OCI-LY7 (cell line): ENCODE results near the gene MYADM. TPM values are rescaled to one million over a fixed set of nuclear protein-coding genes. Genes with fewer than 3 reads are reported as not detected.

Source experiments
- BruUV-seq: library from RNA; stranded (reverse); fragments of 400-500 nt; replicated peaks from 2 replicates; lab custom pipeline; 2021; lab: Mats Ljungman, UMichigan
- CTCF ChIA-PET: fragments of 300-600 bp; sonication (Branson Sonifier 250); formaldehyde crosslinking; loops from one replicate; lab custom pipeline; 2022; ENCODE audit warnings: antibody characterized with exemption; ENCODE audit not compliant: unreplicated experiment; lab: Charles Lee
- POLR2A ChIA-PET: fragments of 300-600 bp; sonication (Branson Sonifier 250); formaldehyde crosslinking; loops from one replicate; lab custom pipeline; 2022; ENCODE audit warnings: antibody characterized with exemption; lab: Charles Lee
- DNase-seq: peaks from one replicate; pipeline ENCODE4 v3.0.0-alpha.2; 2015; ENCODE audit warnings: low spot score
- H2AFZ ChIP-seq: fragments of 200-600 bp; sonication (generic), shearing (Covaris generic); 2 replicates; pipeline ENCODE4 v1.6.1; 2014; ENCODE audit warnings: mild to moderate bottlenecking, antibody characterized with exemption, low read length, moderate library complexity
- H3K27ac ChIP-seq: fragments of 200-600 bp; sonication (generic); 2 replicates; pipeline ENCODE4 v1.5.1; 2014; ENCODE audit warnings: mixed run types, low read depth, mild to moderate bottlenecking, moderate library complexity, low read length, inconsistent platforms; ENCODE audit not compliant: poor library complexity, severe bottlenecking
- H3K36me3 ChIP-seq: fragments of 200-600 bp; sonication (generic); 2 replicates; pipeline ENCODE4 v1.6.1; 2014; ENCODE audit warnings: mild to moderate bottlenecking, antibody characterized with exemption, low read length, moderate library complexity, mixed read lengths; ENCODE audit not compliant: insufficient read depth
- H3K4me1 ChIP-seq: fragments of 200-600 bp; sonication (generic); 2 replicates; pipeline ENCODE4 v1.5.1; 2014; ENCODE audit warnings: mild to moderate bottlenecking, low read length; ENCODE audit not compliant: insufficient read depth, poor library complexity, severe bottlenecking
- H3K4me2 ChIP-seq: fragments of 200-600 bp; sonication (generic); 2 replicates; pipeline ENCODE4 v1.6.1; 2014; ENCODE audit warnings: mild to moderate bottlenecking, low read length
- H3K4me3 ChIP-seq: fragments of 200-600 bp; sonication (generic); 2 replicates; pipeline ENCODE4 v1.5.1; 2014; ENCODE audit warnings: mild to moderate bottlenecking, low read depth, low read length; ENCODE audit not compliant: poor library complexity, severe bottlenecking
- H3K79me2 ChIP-seq: fragments of 200-600 bp; sonication (generic); 2 replicates; pipeline ENCODE4 v1.6.1; 2016; ENCODE audit warnings: low read depth, mild to moderate bottlenecking, low read length, moderate library complexity, mixed read lengths; ENCODE audit not compliant: insufficient read depth
- H3K9me2 ChIP-seq: fragments of 200-600 bp; sonication (generic); 2 replicates; pipeline ENCODE4 v1.6.1; 2016; ENCODE audit warnings: mild to moderate bottlenecking, low read length, mixed read lengths; ENCODE audit not compliant: insufficient read depth
- H3K9me3 ChIP-seq: fragments of 200-600 bp; sonication (generic); 2 replicates; pipeline ENCODE4 v1.6.1; 2014; ENCODE audit warnings: mild to moderate bottlenecking, mixed run types, low read length, mixed read lengths
- H4K20me1 ChIP-seq: fragments of 200-600 bp; sonication (generic); 2 replicates; pipeline ENCODE4 v1.6.1; 2014; ENCODE audit warnings: mild to moderate bottlenecking, antibody characterized with exemption, low read length, moderate library complexity, mixed read lengths; ENCODE audit not compliant: insufficient read depth
- EZH2phosphoT487 ChIP-seq: fragments of 200-600 bp; sonication (generic); IDR thresholded peaks from 2 replicates; pipeline ENCODE4 v1.6.1; 2018; ENCODE audit warnings: low read depth, borderline replicate concordance, mild to moderate bottlenecking, mixed run types, antibody characterized with exemption, low read length, moderate library complexity, mixed read lengths
- intact Hi-C: fragments of 100-400 bp; cut with micrococcal nuclease; formaldehyde crosslinking; loops from one replicate; pipeline ENCODE4 v1.10.0; 2022; ENCODE audit not compliant: unreplicated experiment
- total RNA-seq, 2 experiments: library from RNA; depleted of rRNA in 1 of 2; stranded (reverse); fragments of >200 nt in 1 of 2; shearing (Covaris generic) in 1 of 2; gene quantifications; 2 replicates each; pipeline ENCODE4 v1.2.3, GENCODE V29; 2014 to 2022
- TF ChIP-seq, protein P1 (sequence below): fragments of 200-600 bp; sonication (generic); conservative IDR thresholded peaks from 2 replicates; pipeline ENCODE4 v1.5.1; 2014; ENCODE audit warnings: mild to moderate bottlenecking, antibody characterized with exemption, low read length, moderate library complexity, mixed read lengths

The MYADM gene
- total RNA-seq, 2 experiments from 2014 or later: 0.82 to 0.98 TPM

DNA sequence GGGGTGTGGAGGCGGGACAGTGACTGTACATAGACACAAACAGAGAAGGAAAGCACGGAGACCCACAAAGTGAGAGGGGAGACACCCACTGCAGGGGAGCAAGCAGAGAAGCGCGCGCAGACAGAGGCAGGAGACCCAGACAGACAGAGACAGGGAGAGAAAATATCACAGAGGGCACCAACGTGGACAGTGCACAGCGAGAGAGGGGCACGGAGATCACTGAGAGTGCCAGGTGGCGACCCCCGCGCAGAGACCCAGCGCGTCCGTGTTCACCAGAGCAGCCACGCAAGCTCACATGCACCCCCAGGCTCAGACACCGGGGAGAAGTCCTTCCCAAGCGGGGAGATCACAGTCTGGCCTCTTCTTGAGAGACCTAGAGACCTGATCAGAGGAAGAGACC lies 40.0 kb downstream of the MYADM start:
- BruUV-seq: no TSS peak
- intact Hi-C loops: loop anchor here (5.0 kb wide), 1 partner anchor 115 kb away; no protein-coding TSS in a partner anchor
- DNase-seq: no peak
- Histone ChIP-seq H3K4me1 (no peaks in the 10 kb centered on the region), H3K79me2 (no peaks in the 10 kb centered on the region), H3K4me2 (no peak overlapping the region), H2AFZ (no peak overlapping the region), H3K36me3 (no peaks in the 10 kb centered on the region), H3K9me2 (no peaks in the 10 kb centered on the region), H3K4me3 (no peak overlapping the region), H3K9me3 (no peaks in the 10 kb centered on the region), H4K20me1 (no peaks in the 10 kb centered on the region), H3K27ac (no peak overlapping the region)
- TF ChIP-seq EZH2phosphoT487: no peak
- TF ChIP-seq, protein P1, sequence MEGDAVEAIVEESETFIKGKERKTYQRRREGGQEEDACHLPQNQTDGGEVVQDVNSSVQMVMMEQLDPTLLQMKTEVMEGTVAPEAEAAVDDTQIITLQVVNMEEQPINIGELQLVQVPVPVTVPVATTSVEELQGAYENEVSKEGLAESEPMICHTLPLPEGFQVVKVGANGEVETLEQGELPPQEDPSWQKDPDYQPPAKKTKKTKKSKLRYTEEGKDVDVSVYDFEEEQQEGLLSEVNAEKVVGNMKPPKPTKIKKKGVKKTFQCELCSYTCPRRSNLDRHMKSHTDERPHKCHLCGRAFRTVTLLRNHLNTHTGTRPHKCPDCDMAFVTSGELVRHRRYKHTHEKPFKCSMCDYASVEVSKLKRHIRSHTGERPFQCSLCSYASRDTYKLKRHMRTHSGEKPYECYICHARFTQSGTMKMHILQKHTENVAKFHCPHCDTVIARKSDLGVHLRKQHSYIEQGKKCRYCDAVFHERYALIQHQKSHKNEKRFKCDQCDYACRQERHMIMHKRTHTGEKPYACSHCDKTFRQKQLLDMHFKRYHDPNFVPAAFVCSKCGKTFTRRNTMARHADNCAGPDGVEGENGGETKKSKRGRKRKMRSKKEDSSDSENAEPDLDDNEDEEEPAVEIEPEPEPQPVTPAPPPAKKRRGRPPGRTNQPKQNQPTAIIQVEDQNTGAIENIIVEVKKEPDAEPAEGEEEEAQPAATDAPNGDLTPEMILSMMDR: no peak
- POLR2A ChIA-PET: interaction anchor here (0.6 kb wide), 1 partner anchor 248 kb away, joined by 3 read pairs; no protein-coding TSS in a partner anchor
- CTCF ChIA-PET: no interaction called here

DNA sequence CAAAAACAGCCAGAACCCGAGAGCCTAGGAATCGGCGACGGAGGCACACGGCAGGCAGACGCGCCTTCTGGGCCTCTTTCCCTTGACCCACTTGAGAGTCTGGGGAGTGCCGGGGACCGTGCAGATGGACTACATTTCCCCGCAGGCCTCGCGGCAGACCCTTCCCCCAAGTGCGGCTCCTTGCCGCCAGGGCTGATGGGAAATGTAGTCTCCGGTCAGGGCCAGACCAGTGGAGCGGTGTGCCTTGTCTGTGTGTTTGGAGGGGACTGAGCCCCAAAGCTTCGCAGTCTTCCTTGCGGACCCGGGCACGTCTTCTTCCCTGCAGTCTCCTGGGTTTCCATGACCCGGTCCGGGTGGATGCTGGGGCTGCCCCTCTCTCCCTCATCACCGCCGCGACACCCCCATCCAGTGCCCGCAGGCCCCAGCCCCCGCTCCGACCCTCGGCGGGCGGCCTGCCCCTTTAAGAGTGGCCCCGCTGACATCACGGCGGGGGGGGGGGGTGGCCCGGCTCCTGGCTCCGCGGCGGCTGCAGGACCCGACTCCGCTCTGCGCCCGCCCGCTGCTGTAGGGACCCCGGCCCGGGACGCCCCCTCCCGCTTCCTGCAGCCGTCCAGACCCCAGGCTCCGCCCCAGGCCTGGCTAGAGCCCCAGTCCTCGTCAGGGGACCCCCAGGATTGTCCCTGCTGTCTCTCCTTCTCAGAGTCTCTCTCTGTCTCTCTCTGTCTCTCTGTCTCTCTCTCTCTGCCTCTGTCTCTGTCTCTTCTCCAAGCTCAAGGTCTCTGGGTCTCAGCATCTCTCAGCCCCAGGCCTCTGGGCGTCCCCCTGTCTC lies 40.6 kb downstream of the MYADM start:
- Histone ChIP-seq H3K36me3 (no peaks in the 10 kb centered on the region), H4K20me1 (no peaks in the 10 kb centered on the region), H3K4me1 (no peaks in the 10 kb centered on the region), H3K4me2 (no peak overlapping the region), H3K79me2 (no peaks in the 10 kb centered on the region), H3K4me3 (no peak overlapping the region), H3K9me3 (no peaks in the 10 kb centered on the region), H3K9me2 (no peaks in the 10 kb centered on the region), H2AFZ (no peak overlapping the region), H3K27ac (no peak overlapping the region)
- CTCF ChIA-PET: interaction anchor here (0.5 kb wide), 1 partner anchor 58 kb away, joined by 3 read pairs; no protein-coding TSS in a partner anchor
- POLR2A ChIA-PET: interaction anchor here (0.6 kb wide), 1 partner anchor 248 kb away, joined by 3 read pairs; no protein-coding TSS in a partner anchor
- no TSS peak for BruUV-seq
- DNase-seq: peak; percentile 52
- intact Hi-C loops: loop anchor here (5.0 kb wide), 1 partner anchor 114 kb away; no protein-coding TSS in a partner anchor
- TF ChIP-seq, protein P1: no peak
- TF ChIP-seq EZH2phosphoT487: no peak

DNA sequence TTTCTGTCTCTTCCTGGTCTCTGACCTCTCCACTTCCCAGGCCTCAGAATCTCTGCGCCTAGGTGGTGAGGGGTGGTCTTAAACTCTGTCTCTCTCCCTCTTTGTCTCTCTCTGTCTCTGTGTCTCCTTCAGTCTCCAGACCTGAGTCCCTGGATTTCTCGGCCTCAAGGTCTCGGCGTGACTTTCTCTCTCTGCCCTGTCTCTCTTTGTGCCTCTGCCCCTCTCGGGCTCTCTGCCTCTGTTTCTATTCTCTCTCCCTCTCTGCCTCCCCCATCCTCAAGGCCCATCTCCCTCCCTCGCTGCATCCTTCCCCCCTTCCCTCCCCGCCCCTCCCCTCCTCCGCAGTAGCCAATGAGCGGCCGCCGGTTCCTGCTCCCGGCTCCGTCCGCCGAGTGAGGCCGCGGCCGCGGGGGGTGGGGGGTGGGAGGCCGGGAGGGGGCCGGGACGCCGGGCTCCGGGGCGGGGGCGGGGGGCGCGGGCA lies 41.3 kb downstream of the MYADM start, which contains the start of gene CACNG7:
CACNG7 (plus strand) TSS at position 344 of the 481 bp plus-strand sequence. CDS start 3,554 bp downstream, outside the sequence.
- no peak within 1 kb of the TSS for H2AFZ ChIP-seq
- no peaks in the 10 kb centered on the region for H3K79me2 ChIP-seq
- no peak for DNase-seq
- H3K36me3 ChIP-seq: no peaks in the 10 kb centered on the region
- BruUV-seq: no TSS peak
- no peaks in the 10 kb centered on the region for H3K4me1 ChIP-seq
- no peak within 1 kb of the TSS for H3K4me2 ChIP-seq
- no peak for TF ChIP-seq EZH2phosphoT487
- TF ChIP-seq, protein P1: no peak
- POLR2A ChIA-PET: no interaction called here
- no peak within 1 kb of the TSS for H3K4me3 ChIP-seq
- H3K9me2 ChIP-seq: no peaks in the 10 kb centered on the region
- no peak within 1 kb of the TSS for H3K27ac ChIP-seq
- H3K9me3 ChIP-seq: no peaks in the 10 kb centered on the region
- CTCF ChIA-PET: no interaction called here
- intact Hi-C loops: loop anchor here (5.0 kb wide), 1 partner anchor 113 kb away; no protein-coding TSS in a partner anchor
- no peaks in the 10 kb centered on the region for H4K20me1 ChIP-seq
